Lower lobe of right lung (tissue), 2 donors: ENCODE data around the gene PDZD2. TPM values are rescaled to one million over a fixed set of nuclear protein-coding genes. Genes with fewer than 3 reads are reported as not detected.

ENCODE experiments used
- ATAC-seq, 2 donors: fragments of 200-7000 bp; cut with Tn5 transposase; one replicate each; pipeline ENCODE4 v1.9.1; 2020 to 2022; ENCODE audit warnings: mild to moderate bottlenecking in 2 of 2, moderate library complexity in 2 of 2
- DNase-seq: peaks from one replicate; pipeline ENCODE4 v3.0.0-alpha.2; 2020
- H3K27ac ChIP-seq: fragments of 200-600 bp; one replicate; pipeline ENCODE4 v1.8.0; 2022
- H3K27me3 ChIP-seq: fragments of 200-600 bp; one replicate; pipeline ENCODE4 v1.8.0; 2022; ENCODE audit warnings: low read depth
- H3K36me3 ChIP-seq: fragments of 200-600 bp; one replicate; pipeline ENCODE4 v1.8.0; 2022; ENCODE audit warnings: mild to moderate bottlenecking
- H3K4me1 ChIP-seq: fragments of 200-600 bp; one replicate; pipeline ENCODE4 v1.8.0; 2022
- H3K4me3 ChIP-seq: fragments of 200-600 bp; one replicate; pipeline ENCODE4 v1.8.0; 2022; ENCODE audit warnings: mild to moderate bottlenecking
- H3K9me3 ChIP-seq: fragments of 200-600 bp; one replicate; pipeline ENCODE4 v1.8.0; 2022
- CTCF ChIP-seq: fragments of 200-600 bp; IDR thresholded peaks from one replicate; pipeline ENCODE4 v1.8.0; 2022; ENCODE audit warnings: antibody characterized with exemption, mild to moderate bottlenecking
- intact Hi-C: fragments of 100-400 bp; cut with DNase I; formaldehyde crosslinking; loops from one replicate; pipeline ENCODE4 v1.11.0; 2022
- total RNA-seq: library from RNA; stranded (reverse); fragmentation: NEBNext Ultra II Directional; extraction: Animal tissue kit (Norgen Biotek cat#: 25700); gene quantifications from one replicate; pipeline ENCODE4 v1.2.1, GENCODE V29; 2021
- donor health status: DM: no; HTN: yes; CAD: no; lungs with severe emphysema.

Gene PDZD2
- total RNA-seq, 1 donor from 2014 or later: 67.8 TPM

GRCh38 chr5:32020946-32021345 is 382.0 kb downstream of the PDZD2 start:
- ATAC-seq (no peak), DNase-seq (no peak)
- Histone ChIP-seq H3K4me3 (no peak overlapping the region), H3K36me3 (no peaks in the 10 kb centered on the region), H3K27me3 (no peaks in the 10 kb centered on the region), H3K9me3 (no peaks in the 10 kb centered on the region), H3K27ac (no peak overlapping the region), H3K4me1 (peaks cover 27% of the 10 kb centered on the region)
- TF ChIP-seq CTCF: no peak
- intact Hi-C loops: no loop called here

DNA sequence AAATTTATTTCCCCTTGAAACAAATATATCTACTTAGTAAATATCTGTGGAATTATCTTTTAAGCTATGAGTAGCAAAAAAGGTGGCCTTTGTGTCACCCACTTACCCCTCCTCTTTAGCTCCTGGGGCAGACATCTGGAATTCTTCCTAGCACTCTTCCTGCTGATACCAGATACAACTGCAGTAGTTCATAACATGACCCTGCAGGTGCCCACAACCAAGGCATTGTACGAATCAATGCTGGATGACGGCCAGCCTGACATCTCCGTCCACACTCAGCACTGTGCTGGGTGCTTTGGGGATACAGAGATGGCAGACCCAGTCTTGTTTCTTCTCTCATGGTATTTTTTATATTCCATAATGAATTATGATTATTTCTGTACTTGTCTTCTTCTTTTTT is 382.8 kb downstream of the PDZD2 start:
- no peak overlapping the region for H3K4me3 ChIP-seq
- no peaks in the 10 kb centered on the region for H3K9me3 ChIP-seq
- ATAC-seq: no peak
- H3K27ac ChIP-seq: no peak overlapping the region
- TF ChIP-seq CTCF: no peak
- H3K27me3 ChIP-seq: no peaks in the 10 kb centered on the region
- H3K36me3 ChIP-seq: no peaks in the 10 kb centered on the region
- intact Hi-C loops: no loop called here
- no peak for DNase-seq
- H3K4me1 ChIP-seq: peaks cover 22% of the 10 kb centered on the region

GRCh38 chr5:32022638-32023037 is 383.7 kb downstream of the PDZD2 start:
- intact Hi-C loops: no loop called here
- no peak overlapping the region for H3K27ac ChIP-seq
- no peak for ATAC-seq
- H3K4me1 ChIP-seq: peaks cover 23% of the 10 kb centered on the region
- H3K36me3 ChIP-seq: no peaks in the 10 kb centered on the region
- TF ChIP-seq CTCF: no peak
- no peak for DNase-seq
- H3K27me3 ChIP-seq: no peaks in the 10 kb centered on the region
- no peaks in the 10 kb centered on the region for H3K9me3 ChIP-seq
- H3K4me3 ChIP-seq: no peak overlapping the region

GRCh38 chr5:32023816-32024215 is 384.9 kb downstream of the PDZD2 start:
- H3K36me3 ChIP-seq: no peaks in the 10 kb centered on the region
- intact Hi-C loops: no loop called here
- H3K27me3 ChIP-seq: no peaks in the 10 kb centered on the region
- ATAC-seq (no peak), DNase-seq (no peak)
- no peak for TF ChIP-seq CTCF
- no peaks in the 10 kb centered on the region for H3K9me3 ChIP-seq
- H3K4me3 ChIP-seq: no peak overlapping the region
- peaks cover 19% of the 10 kb centered on the region for H3K4me1 ChIP-seq
- no peak overlapping the region for H3K27ac ChIP-seq

DNA sequence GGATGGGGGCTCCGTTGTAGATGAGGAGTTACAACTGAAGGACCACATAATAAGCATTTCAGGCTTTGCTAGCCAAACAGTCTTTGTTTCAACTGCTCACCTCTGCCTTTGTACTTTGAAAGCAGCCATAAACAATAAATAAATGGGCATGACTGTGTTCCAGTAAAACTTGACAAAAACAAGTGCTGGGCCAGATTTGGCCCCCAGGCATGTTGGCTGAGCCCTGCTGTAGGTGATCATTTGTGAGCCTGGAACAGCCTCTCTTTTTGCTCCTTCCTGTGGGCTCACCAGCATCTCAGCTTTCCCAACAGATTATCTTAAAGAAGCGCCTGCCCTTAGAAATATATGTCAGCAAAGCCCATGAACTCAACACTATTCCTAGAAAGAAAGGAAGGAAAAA is 385.8 kb downstream of the PDZD2 start:
- H3K4me1 ChIP-seq: peaks cover 25% of the 10 kb centered on the region
- TF ChIP-seq CTCF: no peak
- no peaks in the 10 kb centered on the region for H3K27me3 ChIP-seq
- no peaks in the 10 kb centered on the region for H3K9me3 ChIP-seq
- H3K36me3 ChIP-seq: no peaks in the 10 kb centered on the region
- no peak for ATAC-seq
- H3K27ac ChIP-seq: no peak overlapping the region
- DNase-seq: no peak
- intact Hi-C loops: no loop called here
- H3K4me3 ChIP-seq: no peak overlapping the region

DNA sequence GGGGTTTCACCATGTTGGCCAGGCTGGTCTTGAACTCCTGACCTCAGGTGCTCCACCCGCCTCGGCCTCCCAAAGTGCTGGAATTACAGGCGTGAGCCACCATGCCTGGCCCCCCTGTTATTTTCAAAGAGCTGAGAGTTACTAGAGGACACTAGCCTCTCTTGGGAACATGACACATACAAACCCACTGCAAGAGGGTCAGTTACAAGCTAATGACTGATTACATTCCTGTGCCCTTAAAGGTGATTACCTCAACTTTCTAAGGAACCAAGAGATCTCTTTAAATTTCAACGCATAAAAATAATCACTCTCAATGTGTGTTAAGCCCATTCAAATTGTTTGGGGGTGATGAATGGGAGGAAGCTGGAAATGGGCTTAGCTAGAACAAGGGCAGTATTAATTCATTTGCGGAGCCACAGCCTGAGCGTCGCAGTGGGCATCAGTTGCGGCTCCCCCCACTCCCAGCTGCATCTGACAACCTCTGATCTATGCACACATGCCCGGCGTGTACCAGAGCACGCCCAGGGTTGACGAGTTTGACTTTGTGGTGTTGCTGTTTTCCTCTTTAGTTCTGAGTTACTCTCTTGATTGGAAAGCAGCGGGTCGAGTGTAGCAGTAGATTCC is 388.3 kb downstream of the PDZD2 start:
- DNase-seq: no peak
- peak overlapping the region; percentile 4 for H3K4me3 ChIP-seq

More for the DNA sequence above, 388.3 kb downstream of the PDZD2 start:
- TF ChIP-seq CTCF: no peak
- intact Hi-C loops: no loop called here
- ATAC-seq: peak in 1 of 2 donors; percentile 5
- Histone ChIP-seq H3K36me3 (no peaks in the 10 kb centered on the region), H3K27ac (peak overlapping the region; percentile 18), H3K27me3 (no peaks in the 10 kb centered on the region), H3K9me3 (no peaks in the 10 kb centered on the region), H3K4me1 (peaks cover 30% of the 10 kb centered on the region)
